ENCODE data around the gene PPP1R3D. TPM values are rescaled to one million over a fixed set of nuclear protein-coding genes. Genes with fewer than 3 reads are reported as not detected.
A peak's percentile ranks its signal among the peaks of the same experiment; 100 is the strongest.

The PPP1R3D gene
- total and polyA plus RNA-seq, 2 of the 13 experiments (the other 11 are each of a cell fraction or from before 2014, with no cell fraction given): 1.2 to 3.7 TPM

DNA sequence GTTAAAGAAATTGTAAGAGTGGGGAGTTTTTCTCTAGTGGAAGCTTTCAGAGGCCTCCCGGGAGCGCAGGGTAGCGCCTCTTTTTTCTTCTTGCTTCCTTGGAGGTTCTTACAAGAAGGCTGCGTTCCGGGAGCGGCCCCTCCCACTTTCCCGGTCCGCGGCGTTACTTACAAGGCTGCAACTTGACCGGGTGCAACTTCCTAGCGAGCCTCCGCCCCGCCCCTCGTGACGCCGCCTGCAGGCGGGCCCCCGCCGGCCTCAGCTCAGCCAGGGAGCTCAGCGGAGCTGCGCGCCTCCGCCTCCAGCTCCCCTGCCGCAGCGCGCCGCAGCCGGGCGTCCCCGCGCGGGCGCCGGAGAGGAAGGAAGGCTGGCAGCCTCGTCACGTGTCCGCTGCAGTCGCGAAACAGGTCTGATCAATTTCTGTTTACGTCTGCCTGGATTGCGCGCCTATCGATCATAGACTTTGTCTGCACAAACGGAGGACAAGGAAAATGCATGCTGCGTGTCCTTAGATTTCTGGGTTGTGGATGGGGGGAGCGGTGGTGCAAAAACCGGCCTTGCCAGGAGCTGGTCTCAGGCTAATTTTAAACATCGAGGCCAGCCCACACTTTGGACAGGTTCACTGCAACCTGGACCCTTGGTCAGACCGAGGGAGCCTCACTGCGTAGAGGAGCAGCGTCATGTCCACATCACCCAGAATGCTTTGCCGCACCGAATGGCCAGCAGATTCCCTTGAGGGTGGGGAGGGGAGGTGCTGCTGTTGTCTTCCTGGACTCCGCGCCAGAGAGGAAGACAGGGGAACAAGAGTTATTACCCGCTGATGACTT lies at the start of gene PPP1R3D, which contains the start of gene FAM217B (continued):
- TF ChIP-seq ZNF879 (CRISPR knock-in tag; IDR thresholded peaks at IDR 0.05): peak; percentile 39; the same call in 1 of the 2 replicates
- TF ChIP-seq, protein P1, sequence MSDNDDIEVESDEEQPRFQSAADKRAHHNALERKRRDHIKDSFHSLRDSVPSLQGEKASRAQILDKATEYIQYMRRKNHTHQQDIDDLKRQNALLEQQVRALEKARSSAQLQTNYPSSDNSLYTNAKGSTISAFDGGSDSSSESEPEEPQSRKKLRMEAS (IDR thresholded peaks at IDR 0.05): peak; percentile 80
- TF ChIP-seq JARID2 (CRISPR knock-in tag; IDR thresholded peaks at IDR 0.05; ENCODE audit: insufficient replicate concordance): no peak
- TF ChIP-seq, protein P2, sequence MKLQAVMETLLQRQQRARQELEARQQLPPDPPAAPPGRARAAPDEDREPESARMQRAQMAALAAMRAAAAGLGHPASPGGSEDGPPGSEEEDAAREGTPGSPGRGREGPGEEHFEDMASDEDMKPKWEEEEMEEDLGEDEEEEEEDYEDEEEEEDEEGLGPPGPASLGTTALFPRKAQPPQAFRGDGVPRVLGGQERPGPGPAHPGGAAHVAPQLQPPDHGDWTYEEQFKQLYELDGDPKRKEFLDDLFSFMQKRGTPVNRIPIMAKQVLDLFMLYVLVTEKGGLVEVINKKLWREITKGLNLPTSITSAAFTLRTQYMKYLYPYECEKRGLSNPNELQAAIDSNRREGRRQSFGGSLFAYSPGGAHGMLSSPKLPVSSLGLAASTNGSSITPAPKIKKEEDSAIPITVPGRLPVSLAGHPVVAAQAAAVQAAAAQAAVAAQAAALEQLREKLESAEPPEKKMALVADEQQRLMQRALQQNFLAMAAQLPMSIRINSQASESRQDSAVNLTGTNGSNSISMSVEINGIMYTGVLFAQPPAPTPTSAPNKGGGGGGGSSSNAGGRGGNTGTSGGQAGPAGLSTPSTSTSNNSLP (IDR thresholded peaks at IDR 0.05; ENCODE audit: low read depth, low read length): peak; percentile 72
- TF ChIP-seq ZNF7 (CRISPR knock-in tag; IDR thresholded peaks at IDR 0.05): no peak
- TF ChIP-seq TBL1XR1 (IDR thresholded peaks at IDR 0.05; ENCODE audit: borderline replicate concordance, low read length, partially characterized antibody): peak; percentile 42
- TF ChIP-seq ZNF354B (CRISPR knock-in tag; IDR thresholded peaks at IDR 0.05): no peak
- peak; percentile 71 for TF ChIP-seq ONECUT2 (CRISPR knock-in tag; IDR thresholded peaks at IDR 0.05)
- TF ChIP-seq ZNF839 (CRISPR knock-in tag; IDR thresholded peaks at IDR 0.05; ENCODE audit: borderline replicate concordance): no peak; the same call in 1 of the 2 replicates
- peak; percentile 97; the same call in 1 of the 2 replicates for TF ChIP-seq ZNF383 (CRISPR knock-in tag; IDR thresholded peaks at IDR 0.05; ENCODE audit: borderline replicate concordance)
- no peak for TF ChIP-seq TBP (CRISPR knock-in tag; IDR thresholded peaks at IDR 0.05)
- TF ChIP-seq, protein P3, sequence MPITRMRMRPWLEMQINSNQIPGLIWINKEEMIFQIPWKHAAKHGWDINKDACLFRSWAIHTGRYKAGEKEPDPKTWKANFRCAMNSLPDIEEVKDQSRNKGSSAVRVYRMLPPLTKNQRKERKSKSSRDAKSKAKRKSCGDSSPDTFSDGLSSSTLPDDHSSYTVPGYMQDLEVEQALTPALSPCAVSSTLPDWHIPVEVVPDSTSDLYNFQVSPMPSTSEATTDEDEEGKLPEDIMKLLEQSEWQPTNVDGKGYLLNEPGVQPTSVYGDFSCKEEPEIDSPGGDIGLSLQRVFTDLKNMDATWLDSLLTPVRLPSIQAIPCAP (CRISPR knock-in tag; IDR thresholded peaks at IDR 0.05; ENCODE audit: low read depth): peak; percentile 68; the same call in 1 of the 2 replicates
- TF ChIP-seq MAFK (conservative IDR thresholded peaks at IDR 0.05 in 1 of 2, IDR thresholded peaks at IDR 0.05 in 1 of 2; ENCODE audit: low read length in 2 of 2): no peak
- TF ChIP-seq, protein P4, sequence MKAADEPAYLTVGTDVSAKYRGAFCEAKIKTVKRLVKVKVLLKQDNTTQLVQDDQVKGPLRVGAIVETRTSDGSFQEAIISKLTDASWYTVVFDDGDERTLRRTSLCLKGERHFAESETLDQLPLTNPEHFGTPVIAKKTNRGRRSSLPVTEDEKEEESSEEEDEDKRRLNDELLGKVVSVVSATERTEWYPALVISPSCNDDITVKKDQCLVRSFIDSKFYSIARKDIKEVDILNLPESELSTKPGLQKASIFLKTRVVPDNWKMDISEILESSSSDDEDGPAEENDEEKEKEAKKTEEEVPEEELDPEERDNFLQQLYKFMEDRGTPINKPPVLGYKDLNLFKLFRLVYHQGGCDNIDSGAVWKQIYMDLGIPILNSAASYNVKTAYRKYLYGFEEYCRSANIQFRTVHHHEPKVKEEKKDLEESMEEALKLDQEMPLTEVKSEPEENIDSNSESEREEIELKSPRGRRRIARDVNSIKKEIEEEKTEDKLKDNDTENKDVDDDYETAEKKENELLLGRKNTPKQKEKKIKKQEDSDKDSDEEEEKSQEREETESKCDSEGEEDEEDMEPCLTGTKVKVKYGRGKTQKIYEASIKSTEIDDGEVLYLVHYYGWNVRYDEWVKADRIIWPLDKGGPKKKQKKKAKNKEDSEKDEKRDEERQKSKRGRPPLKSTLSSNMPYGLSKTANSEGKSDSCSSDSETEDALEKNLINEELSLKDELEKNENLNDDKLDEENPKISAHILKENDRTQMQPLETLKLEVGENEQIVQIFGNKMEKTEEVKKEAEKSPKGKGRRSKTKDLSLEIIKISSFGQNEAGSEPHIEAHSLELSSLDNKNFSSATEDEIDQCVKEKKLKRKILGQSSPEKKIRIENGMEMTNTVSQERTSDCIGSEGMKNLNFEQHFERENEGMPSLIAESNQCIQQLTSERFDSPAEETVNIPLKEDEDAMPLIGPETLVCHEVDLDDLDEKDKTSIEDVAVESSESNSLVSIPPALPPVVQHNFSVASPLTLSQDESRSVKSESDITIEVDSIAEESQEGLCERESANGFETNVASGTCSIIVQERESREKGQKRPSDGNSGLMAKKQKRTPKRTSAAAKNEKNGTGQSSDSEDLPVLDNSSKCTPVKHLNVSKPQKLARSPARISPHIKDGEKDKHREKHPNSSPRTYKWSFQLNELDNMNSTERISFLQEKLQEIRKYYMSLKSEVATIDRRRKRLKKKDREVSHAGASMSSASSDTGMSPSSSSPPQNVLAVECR (CRISPR knock-in tag; IDR thresholded peaks at IDR 0.05; ENCODE audit: borderline replicate concordance): peak; percentile 86; the same call in 1 of the 2 replicates
- no peak for TF ChIP-seq MAFG (CRISPR knock-in tag; IDR thresholded peaks at IDR 0.05)
- TF ChIP-seq, protein P5, sequence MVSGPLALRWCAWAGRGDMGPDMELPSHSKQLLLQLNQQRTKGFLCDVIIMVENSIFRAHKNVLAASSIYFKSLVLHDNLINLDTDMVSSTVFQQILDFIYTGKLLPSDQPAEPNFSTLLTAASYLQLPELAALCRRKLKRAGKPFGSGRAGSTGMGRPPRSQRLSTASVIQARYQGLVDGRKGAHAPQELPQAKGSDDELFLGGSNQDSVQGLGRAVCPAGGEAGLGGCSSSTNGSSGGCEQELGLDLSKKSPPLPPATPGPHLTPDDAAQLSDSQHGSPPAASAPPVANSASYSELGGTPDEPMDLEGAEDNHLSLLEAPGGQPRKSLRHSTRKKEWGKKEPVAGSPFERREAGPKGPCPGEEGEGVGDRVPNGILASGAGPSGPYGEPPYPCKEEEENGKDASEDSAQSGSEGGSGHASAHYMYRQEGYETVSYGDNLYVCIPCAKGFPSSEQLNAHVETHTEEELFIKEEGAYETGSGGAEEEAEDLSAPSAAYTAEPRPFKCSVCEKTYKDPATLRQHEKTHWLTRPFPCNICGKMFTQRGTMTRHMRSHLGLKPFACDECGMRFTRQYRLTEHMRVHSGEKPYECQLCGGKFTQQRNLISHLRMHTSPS (CRISPR knock-in tag; IDR thresholded peaks at IDR 0.05; ENCODE audit: low read depth): peak; percentile 28; the same call in 1 of the 2 replicates
- TF ChIP-seq ARNT (IDR thresholded peaks at IDR 0.05): no peak

Data from HepG2 (cell line).